Germinal center (tissue), 1 donor: Measurements from ENCODE around the gene TMEM134.
A peak's percentile ranks its signal among the peaks of the same experiment; 100 is the strongest.
"Not testable (repeated sequence)": the region's sequence is repeated elsewhere in the genome, so short reads cannot be mapped to it uniquely, and the experiment has no call there.

Source experiments
- DNase-seq: peaks from one replicate; pipeline ENCODE4 v3.0.0; 2012; ENCODE audit warnings: mixed read lengths, low spot score

Gene TMEM134

DNA sequence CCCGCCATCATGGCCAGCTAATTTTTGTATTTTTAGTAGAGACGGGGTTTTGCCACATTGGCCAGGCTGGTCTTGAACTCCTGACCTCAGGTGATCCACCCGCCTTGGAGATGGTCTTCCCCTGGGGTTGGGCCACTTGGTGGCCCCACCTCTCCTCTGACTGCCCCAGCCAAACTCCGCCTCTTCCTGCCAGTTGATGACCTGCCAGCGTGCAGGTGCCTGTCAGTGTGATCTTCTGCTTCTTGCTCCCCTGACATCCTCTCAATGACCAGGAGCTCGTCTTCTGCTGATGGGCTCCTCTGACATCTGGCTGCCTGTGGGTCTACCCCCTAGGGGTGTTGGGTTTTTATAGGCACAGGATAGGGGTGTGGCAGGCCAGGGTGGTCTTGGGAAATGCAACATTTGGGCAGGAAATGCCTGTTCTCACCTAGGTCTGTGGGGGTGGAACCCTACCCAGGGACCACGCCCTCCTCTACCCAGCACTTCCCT, 16.9 kb upstream of the TMEM134 start:
- DNase-seq, result peak; percentile 66

DNA sequence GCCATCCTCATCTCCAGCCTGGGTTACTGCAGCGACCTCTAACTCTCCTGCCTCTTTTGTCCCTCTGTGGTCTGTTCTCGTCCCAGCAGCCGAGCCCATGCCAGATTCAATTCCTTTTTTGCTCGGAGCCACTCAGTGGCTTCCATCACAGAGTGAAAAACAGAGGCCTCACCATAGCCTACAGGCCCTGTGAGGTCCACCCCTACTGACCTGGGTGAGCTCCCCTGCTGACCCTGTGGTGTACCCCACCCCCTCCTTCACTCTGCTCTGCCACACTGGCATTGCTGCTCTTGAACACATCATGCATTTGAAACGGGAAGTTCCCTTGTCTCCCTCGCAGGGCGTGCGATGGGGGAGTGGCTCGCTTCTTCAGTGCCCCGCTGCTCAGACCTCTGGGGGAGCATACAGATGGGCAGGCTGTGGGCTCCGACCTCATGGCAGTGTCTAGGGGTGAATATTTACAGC, 15.8 kb upstream of the TMEM134 start:
- DNase-seq, result peak; percentile 59

DNA sequence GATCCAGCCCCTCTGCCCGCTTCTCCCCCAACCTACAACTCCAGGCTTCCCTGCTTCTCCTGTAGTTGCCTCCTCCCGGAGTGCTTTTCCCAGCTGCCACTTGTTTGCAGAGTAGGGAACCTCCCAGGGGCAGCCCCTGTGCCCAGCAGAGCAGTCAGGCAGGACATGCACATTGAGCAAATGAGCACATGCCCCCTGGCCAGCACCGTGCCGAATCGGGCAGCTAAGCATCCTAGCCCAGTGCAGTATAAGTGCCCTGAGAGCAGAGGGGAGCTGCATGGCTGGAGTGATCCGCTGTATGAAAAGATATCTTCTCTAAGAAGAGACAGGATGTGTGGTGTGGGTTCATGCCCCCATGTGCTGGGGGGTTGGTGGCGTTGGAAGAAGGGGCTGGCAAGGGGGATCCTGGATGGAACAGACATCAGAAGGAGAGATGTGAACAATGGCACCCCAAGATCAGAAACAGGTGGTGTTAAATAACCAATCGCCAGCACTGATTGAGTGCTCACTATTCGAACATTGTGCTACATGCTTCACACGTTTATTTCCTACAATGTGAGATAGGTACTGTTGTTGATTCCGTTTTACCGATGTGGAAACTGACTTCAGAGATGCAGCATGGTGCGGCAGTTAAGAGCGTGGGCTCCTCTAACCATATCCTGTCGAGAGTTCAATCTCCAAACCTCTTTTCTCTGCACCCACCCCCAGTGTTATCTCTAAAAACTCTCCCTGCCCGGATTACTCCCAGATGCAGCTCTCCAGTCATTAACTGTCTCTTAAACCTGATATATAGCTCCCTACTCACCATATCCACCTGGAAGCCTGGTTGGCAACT, 15.0 kb upstream of the TMEM134 start:
- peak; percentile 31 for DNase-seq

DNA sequence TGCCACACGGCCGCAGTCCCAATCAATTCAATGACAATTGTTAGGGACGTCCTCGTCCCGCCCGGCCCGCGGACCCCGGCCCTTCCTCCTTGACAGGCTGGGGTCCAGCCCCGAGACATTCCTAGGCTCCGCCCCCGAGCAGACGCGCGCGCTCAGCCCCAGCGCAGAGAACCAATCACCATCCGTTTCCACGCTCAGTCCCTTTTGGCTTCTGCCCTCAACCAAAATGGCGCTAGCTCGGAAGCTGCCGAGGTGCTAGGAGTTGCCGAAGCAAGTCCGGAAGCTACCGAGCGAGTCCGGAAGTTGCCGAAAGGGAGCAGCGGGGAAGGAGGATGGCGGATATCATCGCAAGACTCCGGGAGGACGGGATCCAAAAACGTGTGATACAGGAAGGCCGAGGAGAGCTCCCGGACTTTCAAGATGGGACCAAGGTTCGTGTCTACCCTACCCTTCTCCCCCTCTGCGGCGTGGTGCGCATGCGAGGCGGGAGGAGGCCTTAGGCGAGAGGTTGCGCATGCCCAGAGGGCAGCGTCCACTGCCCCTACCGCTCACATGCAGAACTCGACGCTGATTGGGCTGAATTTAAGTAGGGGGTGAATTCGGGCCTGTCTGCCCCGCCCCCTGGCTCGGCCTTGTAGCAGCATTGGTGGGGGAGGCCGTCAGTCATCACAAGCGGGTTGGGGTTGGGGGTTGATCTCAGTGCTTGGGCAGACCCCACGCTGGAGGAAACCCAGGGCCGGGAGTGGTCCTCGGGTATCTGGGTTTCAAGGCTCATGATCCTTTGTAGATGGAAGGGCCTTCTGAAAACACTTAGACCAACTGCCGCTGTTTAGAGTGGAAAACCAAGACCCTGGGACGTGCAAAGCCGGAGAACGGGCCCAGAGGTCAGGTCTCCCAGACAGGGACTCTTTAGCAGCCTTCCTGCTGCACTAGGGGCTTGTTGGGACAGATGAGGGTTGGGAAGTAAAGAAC, 14.1 kb upstream of the TMEM134 start, which contains the start of gene AIP:
AIP (plus strand) TSS at position 200 of the 972 bp plus-strand sequence; CDS start at position 333, 133 bp downstream.
- DNase-seq, result peak; percentile 96

DNA sequence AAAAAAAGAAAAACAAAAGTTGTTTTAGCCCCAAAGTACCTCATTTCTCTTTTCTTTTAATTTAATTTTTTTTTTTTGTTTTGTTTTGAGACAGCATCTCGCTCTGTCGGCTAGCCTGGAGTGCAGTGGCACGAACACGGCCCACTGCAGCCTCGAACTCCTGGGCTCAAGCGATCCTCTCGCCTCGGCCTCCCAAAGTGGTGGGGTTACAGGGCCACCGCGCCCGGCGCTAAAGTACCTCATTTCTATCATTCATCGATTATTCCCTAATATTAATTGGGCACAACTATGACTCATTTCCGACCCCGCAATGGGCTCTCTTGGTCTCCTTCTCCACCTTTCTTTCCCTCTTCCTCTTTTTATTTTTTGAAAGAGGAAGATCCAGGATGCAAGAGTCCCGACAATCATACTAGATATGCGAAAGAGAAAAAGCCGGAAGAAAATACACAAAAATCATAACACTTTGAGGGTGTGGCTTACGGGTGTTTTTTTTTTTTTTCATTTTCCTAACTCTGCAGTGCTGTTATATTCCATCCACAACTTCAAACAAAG, 13.3 kb upstream of the TMEM134 start:
- no peak for DNase-seq

DNA sequence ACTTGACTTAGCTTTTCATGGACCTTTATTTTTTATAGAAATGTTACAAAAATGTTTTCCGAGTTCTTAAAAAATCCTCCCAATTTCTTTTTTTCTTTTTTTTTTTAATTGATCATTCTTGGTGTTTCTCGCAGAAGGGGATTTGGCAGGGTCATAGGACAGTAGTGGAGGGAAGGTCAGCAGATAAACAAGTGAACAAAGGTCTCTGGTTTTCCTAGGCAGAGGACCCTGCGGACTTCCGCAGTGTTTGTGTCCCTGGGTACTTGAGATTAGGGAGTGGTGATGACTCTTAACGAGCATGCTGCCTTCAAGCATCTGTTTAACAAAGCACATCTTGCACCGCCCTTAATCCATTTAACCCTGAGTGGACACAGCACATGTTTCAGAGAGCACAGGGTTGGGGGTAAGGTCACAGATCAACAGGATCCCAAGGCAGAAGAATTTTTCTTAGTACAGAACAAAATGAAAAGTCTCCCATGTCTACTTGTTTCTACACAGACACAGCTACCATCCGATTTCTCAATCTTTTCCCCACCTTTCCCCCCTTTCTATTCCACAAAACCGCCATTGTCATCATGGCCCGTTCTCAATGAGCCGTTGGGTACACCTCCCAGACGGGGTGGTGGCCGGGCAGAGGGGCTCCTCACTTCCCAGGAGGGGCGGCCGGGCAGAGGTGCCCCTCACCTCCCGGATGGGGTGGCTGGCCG, 8.4 kb upstream of the TMEM134 start:
- DNase-seq, result not testable (repeated sequence)

DNA sequence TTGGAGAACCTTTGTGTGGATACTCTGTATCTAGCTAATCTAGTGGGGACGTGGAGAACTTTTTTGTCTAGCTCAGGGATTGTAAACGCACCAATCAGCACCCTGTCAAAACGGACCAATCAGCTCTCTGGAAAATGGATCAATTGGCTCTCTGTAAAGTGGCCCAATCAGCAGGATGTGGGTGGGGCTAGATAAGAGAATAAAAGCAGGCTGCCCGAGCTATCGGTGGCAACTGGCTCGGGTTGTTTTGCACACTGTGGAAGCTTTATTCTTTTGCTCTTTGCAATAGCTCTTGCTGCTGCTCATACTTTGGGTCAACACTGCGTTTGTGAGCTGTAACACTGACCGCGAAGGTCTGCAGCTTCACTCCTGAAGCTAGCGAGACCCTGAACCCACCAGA, 7.6 kb upstream of the TMEM134 start:
- not testable (repeated sequence) for DNase-seq

DNA sequence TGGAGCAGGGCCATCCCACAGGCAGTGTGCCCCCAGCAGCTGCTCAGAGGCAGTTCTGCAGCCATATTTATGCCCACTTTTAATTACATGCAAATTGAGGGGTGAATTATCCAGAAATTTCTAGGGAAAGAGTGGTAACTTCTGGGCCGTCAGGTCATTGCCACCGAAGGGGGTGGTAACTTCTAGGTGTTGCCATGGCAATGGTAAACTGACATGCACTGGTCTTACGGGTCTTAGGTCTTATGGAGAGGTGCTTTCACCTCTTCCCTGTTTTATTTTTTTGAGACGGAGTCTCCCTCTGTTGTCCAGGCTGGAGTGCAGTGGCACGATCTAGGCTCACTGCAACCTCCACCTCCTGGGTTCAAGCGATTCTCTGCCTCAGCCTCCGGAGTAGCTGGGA, 3.8 kb upstream of the TMEM134 start:
- DNase-seq, result no peak

DNA sequence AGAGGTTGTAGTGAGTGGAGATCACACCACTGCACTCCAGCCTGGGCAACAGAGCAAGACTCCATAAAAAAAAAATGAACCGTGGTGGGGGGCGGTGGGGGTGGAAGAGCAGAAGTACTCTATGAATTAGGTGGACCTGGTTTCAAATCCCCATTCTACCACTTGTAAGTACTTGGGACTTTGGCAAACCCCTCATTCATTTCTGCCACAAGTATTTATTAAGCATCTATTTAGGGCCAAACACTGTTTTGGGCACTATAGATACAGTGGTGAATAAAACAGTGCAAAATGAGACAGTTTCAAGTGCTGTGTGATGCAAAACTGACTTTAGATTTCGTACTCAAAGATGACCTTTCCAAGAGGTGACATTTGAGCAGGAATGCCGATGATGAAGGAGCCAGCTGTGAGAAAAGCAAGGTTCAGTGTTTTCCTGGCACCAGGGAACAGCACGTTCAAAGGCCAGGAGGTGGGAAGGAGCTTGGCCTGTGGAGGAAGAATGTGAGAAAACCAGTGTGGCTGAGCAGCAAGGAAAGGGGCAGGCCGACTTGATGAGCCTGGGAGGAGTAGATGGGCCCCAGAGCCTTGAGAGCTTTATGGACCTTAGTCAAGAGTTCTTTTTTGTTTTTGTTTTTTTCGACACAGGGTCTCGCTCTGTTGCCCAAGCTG, 1.4 kb upstream of the TMEM134 start:
- no peak for DNase-seq

DNA sequence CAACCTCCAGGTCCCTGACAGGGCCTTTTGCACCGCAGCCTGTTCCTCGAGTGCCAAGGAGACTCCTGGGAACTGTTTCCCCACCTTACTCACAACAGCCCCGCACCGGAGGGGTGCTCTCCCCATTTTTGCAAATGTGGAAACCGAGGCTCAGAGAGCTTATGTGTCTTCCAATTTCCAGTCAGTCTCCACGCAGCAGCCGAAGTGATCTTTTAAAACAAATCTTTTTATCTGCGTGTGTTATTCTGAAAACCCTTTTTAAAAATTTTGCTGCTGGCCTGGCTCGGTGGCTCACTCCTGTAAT, 409 bp upstream of the TMEM134 start:
- no peak for DNase-seq

DNA sequence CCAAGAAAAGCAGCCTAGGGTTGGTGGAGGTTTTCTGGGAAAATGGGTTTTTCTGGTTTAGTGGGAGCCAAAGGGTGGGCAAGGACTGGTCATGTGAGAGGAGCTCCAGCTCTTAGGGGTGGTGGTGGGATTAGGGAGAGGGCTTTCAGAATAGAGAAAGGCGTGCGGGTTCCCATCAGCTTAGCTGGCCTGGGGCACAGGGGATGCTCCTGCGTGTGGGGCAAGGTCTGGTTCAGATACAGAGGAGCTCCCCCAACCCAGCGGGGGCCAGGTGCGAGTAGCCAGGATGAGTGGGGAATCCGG, 644 bp downstream of the TMEM134 start:
- DNase-seq, result no peak

DNA sequence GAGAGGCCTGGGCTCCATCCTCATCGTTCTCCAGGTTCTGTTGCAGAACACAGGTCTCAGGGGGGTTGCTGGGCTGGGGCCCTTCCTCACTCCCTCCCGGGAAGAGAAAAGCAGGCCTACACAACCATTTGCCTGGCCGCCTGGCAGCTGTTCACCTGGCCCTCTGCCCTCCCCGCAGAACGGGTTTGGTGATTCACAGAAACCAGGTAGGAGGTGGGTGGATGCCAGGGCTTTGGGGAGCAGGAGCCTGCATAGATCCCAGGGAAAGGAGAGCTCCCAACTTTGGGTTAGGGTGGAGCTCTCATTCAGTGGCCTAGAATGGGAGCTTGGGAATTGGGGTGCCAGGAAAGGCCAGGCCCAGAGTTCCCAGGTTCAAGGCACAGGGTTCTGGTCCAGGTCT, 995 bp downstream of the TMEM134 start:
- DNase-seq, result no peak

DNA sequence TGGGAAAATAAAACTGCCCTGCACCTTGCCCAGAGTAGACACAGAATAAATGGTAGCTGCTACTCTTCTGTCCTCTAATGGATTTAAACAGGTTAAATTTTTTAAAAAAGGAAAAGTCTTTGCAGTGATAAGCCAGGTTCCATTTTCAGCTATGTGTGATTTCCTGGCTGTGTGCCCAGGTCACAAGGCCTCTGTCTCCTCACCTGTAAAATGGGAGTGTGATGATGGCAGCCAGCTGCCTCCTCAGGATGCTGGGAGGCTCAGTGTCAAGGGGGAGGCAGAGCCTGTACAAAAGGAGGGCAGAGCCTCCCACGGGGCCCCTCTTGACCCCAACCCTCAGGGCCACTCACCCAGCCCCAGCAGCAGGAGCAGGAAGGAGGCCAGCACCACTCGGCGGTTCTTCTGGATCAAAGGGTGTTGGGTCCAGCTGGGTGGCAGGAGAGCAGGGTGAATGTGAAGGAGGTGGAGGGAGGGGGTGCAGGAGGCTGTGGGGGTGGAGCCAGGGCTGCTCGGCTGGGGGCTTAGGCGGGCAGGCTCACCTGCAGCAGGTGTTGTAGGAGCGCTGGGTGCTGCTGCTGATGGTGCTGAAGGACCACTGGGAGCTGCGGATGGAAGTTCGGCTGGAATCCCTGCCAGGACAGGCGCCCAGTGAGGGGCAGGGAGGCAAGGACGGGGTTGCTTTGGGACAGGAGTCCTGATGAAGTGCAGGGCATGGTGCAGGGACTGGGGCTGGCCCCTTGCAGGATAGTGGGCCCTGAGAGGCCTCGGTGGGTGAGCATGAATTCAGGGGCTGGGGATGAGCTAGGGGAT, 1.9 kb downstream of the TMEM134 start:
- no peak for DNase-seq

DNA sequence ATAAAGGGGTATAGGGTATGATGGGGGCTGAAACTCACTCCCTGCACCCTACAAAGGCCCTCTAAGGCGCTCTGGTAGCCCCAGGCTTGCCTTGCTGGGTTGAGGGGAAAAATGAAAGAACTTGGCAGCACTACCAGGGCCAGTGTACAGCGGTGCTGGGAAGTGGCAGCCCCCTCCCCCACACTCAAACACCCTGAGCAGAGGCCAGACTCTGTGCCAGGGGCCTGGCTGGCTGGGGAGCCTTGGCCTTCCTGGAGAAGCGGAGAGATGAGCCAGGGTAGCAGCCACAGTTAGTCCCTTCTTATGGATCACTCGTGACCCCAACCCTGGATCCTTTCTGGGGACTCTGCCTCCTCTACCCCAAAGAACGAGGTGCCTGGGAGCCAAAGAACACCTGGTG, 2.7 kb downstream of the TMEM134 start:
- no peak for DNase-seq

DNA sequence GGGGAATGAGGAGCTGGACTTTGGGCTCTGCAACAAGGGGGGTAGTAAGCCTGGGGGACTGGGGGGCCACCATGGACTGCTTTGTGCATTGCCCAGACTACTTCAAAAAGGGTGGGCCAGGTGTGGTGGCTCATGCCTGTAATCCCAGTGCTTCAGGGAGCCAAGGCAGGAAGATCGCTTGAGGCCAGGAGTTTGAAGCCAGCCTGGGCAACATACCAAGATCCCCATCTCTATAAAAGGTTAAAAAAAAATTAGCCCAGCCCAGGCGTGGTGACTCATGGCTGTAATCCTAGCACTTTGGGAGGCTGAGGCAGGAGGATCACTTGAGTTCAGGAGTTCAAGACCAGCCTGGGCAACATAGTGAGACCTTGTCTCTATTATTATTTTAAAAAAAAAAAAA, 3.5 kb downstream of the TMEM134 start:
- not testable (repeated sequence) for DNase-seq

DNA sequence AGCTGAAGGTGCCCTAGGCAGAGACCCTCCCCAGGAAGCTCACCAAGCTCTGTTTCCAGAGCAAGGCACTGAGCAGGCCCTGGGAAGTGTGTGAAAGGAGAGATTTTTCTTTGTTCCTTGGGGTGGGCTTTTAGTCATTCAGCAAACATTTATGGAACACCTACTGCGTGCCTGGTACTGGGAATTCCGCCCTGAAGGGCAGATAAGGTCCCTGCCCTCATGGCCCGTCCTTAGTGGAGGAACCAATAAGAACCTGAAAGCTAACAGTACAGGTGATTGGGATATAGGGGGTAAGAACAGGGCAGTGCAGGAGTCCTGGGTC, 3.9 kb downstream of the TMEM134 start:
- DNase-seq, result no peak

DNA sequence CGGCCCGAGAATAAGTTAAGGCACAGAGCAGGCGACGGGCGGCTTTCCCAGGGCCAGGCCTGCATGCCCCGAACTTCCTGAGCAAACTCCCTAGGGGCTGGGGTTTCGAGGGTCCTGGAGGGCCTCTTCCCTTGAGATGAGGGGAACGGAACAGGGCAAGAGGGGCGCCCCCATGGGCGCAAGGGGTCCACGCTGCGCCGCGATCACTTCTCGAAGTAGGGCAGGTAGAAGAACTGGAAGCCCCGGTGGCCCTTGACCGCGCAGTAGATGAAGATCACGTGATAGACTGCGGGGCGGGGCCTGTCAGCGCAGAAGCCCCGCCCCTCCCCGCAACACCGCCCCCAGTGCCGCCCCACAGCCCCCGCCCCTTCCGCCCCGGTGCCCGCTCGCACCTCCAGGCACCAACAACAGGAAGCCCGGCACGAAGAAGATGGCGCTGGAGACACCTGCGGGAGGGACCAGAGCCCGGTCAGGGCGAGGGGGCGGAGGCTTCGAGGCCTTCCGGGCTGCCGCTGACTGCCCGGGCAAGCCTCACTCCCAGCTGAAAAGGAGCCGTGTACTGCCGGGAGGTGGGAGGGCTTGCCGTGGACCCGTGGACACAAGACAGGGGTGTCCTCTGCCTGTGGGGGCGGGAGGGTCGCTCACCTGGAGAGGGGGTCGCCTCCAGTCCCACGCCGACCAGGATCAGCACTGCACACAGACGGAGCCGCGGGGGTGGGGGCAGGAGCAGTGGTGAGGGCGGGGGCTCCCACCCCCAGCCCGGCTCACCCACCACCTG, 4.5 kb downstream of the TMEM134 start:
- DNase-seq, result peak; percentile 94

DNA sequence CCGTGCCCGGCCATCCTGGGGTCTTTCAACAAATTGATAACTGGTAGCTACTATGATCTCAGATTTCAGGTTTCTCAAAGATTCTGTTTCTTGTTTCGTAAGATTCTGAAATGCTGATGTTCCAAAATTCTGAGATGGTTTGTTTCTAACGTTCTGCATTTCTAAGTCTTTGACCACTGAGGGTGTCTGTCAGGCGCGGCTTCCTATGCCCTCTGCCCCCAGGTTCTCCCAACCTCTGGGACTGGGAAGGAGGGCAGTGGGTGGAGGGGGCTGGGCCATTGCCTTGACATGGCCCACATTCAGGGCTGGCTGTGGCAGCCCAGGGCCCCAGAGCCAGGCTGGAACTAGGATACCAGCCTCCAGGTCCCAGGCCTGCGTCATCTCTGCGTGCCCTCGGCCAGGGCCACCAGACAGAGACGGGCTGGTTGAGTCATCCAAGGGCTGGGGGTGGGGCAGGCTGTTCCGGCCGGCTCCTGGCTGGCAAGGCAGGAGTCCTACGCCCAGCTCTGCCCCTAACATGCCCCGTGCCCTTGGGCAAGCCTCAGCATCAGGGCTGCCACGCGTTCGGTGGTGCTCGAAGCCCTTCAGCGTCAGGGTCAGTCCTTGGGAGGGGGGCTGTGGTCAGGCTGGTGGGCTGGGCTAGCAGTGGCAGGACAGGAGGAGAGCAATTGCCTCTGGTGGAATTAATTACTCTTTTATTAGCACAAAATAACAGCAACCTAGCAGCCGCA, 5.2 kb downstream of the TMEM134 start:
- no peak for DNase-seq

DNA sequence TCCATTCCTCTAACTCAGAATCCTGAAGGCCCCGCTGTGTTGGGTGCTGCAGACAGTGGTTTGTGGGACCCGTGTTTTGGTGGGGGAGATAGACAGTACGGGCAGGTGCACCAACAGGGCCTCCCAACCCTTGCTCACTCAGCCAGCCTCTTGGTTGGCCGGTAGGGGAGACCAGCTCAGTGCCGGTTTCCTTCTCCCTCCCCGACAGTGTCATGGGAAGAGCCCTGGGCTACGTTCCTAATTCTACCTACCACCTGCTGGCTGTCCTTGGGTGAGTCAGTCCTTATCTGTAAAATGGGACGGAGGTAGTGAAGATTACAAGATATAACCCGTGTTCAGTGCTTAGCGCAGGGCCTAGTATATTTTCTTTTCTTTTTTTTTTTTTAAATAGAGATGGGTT, 5.9 kb downstream of the TMEM134 start:
- no peak for DNase-seq
